ENCODE measurements around the gene SRCIN1. TPM values are rescaled to one million over a fixed set of nuclear protein-coding genes. Genes with fewer than 3 reads are reported as not detected.

Gene SRCIN1
- total and polyA plus RNA-seq, 4 donors = 0.05 to 5.3 (median 2.7) TPM

DNA sequence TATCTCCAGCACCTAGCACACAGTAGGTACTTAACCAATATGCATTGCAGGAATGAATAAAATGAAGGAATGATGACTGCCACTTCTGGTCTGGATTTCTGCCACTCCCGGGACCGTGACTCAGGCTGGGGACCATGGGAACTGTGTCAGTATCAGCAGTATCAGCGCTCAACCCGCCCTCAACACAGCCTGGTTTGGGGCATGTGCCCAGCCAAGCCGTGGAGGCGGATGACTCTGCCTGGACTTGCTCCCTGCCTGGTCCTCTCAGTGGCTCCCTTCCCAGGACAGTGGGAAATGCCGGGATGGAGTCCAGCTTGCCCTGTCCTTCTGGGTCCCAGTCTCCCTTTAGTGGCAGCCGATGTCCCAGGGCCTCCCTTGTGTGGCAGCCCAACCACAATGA is 55.1 kb downstream of the SRCIN1 start:
- peaks cover 0 to 4% (median 0%) of the 10 kb centered on the region in 4 donors for H3K36me3 ChIP-seq (ENCODE audit: control insufficient read depth in 4 of 4, insufficient read depth in 3 of 4, low read depth in 1 of 4, low read length in 3 of 4)
- 82% methylated on average over 8 of the region's 8 CpGs for WGBS

DNA sequence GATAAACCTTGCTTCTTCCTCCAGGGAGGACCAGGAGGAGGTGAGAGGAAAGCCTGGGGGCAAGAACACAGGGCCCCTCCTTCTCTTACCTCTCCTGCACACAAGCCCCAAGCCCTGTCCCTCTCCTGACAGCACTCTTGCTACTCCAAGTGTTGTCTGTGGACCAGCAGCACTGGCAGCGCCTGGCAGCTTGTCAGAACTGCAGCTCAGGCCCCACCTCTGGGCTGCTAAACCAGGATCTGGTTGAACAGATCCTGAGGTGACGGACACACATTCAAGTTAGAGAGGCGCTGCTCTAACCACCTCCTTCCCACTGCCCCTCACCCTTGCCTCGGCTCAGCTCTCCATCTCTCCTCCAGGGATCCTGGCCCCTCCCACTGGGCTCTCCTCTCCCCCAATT is 56.5 kb downstream of the SRCIN1 start:
- no peak overlapping the region for H3K4me3 ChIP-seq (ENCODE audit: low read depth in 1 of 3, low read length in 3 of 3)
- H3K36me3 ChIP-seq (ENCODE audit: control insufficient read depth in 4 of 4, insufficient read depth in 3 of 4, low read depth in 1 of 4, low read length in 3 of 4) = peaks cover 0 to 6% (median 0%) of the 10 kb centered on the region in 4 donors
- no peaks in the 10 kb centered on the region for H3K9me3 ChIP-seq (ENCODE audit: control insufficient read depth in 4 of 4, low read length in 3 of 4)
- H3K27ac ChIP-seq (ENCODE audit: low read depth in 1 of 2, low read length in 2 of 2) = no peak overlapping the region
- no peaks in the 10 kb centered on the region for H3K4me1 ChIP-seq (ENCODE audit: control insufficient read depth in 4 of 4, insufficient read depth in 4 of 4, low read length in 3 of 4)
- H3K27me3 ChIP-seq (ENCODE audit: control insufficient read depth in 4 of 4, insufficient read depth in 4 of 4, low read length in 3 of 4) = no peaks in the 10 kb centered on the region
- WGBS = 91% methylated on average over 4 of the region's 4 CpGs
- no peak overlapping the region for H3K9ac ChIP-seq (ENCODE audit: low read depth in 1 of 2, low read length in 2 of 2)
- DNase-seq (ENCODE audit: low spot score) = no peak
- TF ChIP-seq, protein P1, sequence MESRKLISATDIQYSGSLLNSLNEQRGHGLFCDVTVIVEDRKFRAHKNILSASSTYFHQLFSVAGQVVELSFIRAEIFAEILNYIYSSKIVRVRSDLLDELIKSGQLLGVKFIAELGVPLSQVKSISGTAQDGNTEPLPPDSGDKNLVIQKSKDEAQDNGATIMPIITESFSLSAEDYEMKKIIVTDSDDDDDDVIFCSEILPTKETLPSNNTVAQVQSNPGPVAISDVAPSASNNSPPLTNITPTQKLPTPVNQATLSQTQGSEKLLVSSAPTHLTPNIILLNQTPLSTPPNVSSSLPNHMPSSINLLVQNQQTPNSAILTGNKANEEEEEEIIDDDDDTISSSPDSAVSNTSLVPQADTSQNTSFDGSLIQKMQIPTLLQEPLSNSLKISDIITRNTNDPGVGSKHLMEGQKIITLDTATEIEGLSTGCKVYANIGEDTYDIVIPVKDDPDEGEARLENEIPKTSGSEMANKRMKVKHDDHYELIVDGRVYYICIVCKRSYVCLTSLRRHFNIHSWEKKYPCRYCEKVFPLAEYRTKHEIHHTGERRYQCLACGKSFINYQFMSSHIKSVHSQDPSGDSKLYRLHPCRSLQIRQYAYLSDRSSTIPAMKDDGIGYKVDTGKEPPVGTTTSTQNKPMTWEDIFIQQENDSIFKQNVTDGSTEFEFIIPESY (IDR thresholded peaks at IDR 0.05) = no peak
- TF ChIP-seq, protein P2, sequence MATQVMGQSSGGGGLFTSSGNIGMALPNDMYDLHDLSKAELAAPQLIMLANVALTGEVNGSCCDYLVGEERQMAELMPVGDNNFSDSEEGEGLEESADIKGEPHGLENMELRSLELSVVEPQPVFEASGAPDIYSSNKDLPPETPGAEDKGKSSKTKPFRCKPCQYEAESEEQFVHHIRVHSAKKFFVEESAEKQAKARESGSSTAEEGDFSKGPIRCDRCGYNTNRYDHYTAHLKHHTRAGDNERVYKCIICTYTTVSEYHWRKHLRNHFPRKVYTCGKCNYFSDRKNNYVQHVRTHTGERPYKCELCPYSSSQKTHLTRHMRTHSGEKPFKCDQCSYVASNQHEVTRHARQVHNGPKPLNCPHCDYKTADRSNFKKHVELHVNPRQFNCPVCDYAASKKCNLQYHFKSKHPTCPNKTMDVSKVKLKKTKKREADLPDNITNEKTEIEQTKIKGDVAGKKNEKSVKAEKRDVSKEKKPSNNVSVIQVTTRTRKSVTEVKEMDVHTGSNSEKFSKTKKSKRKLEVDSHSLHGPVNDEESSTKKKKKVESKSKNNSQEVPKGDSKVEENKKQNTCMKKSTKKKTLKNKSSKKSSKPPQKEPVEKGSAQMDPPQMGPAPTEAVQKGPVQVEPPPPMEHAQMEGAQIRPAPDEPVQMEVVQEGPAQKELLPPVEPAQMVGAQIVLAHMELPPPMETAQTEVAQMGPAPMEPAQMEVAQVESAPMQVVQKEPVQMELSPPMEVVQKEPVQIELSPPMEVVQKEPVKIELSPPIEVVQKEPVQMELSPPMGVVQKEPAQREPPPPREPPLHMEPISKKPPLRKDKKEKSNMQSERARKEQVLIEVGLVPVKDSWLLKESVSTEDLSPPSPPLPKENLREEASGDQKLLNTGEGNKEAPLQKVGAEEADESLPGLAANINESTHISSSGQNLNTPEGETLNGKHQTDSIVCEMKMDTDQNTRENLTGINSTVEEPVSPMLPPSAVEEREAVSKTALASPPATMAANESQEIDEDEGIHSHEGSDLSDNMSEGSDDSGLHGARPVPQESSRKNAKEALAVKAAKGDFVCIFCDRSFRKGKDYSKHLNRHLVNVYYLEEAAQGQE (IDR thresholded peaks at IDR 0.05) = no peak
- TF ChIP-seq, protein P3, sequence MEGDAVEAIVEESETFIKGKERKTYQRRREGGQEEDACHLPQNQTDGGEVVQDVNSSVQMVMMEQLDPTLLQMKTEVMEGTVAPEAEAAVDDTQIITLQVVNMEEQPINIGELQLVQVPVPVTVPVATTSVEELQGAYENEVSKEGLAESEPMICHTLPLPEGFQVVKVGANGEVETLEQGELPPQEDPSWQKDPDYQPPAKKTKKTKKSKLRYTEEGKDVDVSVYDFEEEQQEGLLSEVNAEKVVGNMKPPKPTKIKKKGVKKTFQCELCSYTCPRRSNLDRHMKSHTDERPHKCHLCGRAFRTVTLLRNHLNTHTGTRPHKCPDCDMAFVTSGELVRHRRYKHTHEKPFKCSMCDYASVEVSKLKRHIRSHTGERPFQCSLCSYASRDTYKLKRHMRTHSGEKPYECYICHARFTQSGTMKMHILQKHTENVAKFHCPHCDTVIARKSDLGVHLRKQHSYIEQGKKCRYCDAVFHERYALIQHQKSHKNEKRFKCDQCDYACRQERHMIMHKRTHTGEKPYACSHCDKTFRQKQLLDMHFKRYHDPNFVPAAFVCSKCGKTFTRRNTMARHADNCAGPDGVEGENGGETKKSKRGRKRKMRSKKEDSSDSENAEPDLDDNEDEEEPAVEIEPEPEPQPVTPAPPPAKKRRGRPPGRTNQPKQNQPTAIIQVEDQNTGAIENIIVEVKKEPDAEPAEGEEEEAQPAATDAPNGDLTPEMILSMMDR (IDR thresholded peaks at IDR 0.05; ENCODE audit: low read depth, low read length, missing input control) = no peak
- TF ChIP-seq FOXA1 (IDR thresholded peaks at IDR 0.05) (no peak), HNF4G (IDR thresholded peaks at IDR 0.05) (no peak), GABPA (IDR thresholded peaks at IDR 0.05 in 1 of 2, conservative IDR thresholded peaks at IDR 0.05 in 1 of 2) (no peak), EGR1 (IDR thresholded peaks at IDR 0.05; ENCODE audit: low read depth in 2 of 2) (no peak), TAF1 (conservative IDR thresholded peaks at IDR 0.05) (no peak), HNF4A (conservative IDR thresholded peaks at IDR 0.05) (no peak), FOXA2 (IDR thresholded peaks at IDR 0.05) (no peak), RXRA (IDR thresholded peaks at IDR 0.05) (no peak), NR2F2 (IDR thresholded peaks at IDR 0.05) (no peak), JUND (IDR thresholded peaks at IDR 0.05) (no peak), SP1 (IDR thresholded peaks at IDR 0.05) (no peak)
- TF ChIP-seq, protein P4, sequence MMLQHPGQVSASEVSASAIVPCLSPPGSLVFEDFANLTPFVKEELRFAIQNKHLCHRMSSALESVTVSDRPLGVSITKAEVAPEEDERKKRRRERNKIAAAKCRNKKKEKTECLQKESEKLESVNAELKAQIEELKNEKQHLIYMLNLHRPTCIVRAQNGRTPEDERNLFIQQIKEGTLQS (IDR thresholded peaks at IDR 0.05) = no peak

More for the DNA sequence above, 55.1 kb downstream of the SRCIN1 start:
- Histone ChIP-seq H3K27ac (ENCODE audit: low read depth in 1 of 2, low read length in 2 of 2) (no peak overlapping the region), H3K9ac (ENCODE audit: low read depth in 1 of 2, low read length in 2 of 2) (no peak overlapping the region), H3K4me1 (ENCODE audit: control insufficient read depth in 4 of 4, insufficient read depth in 4 of 4, low read length in 3 of 4) (no peaks in the 10 kb centered on the region), H3K27me3 (ENCODE audit: control insufficient read depth in 4 of 4, insufficient read depth in 4 of 4, low read length in 3 of 4) (no peaks in the 10 kb centered on the region), H3K4me3 (ENCODE audit: low read depth in 1 of 3, low read length in 3 of 3) (no peak overlapping the region), H3K9me3 (ENCODE audit: control insufficient read depth in 4 of 4, low read length in 3 of 4) (no peaks in the 10 kb centered on the region)
- TF ChIP-seq RXRA (IDR thresholded peaks at IDR 0.05) (no peak), EGR1 (IDR thresholded peaks at IDR 0.05; ENCODE audit: low read depth in 2 of 2) (no peak), JUND (IDR thresholded peaks at IDR 0.05) (no peak), FOXA1 (IDR thresholded peaks at IDR 0.05) (no peak), NR2F2 (IDR thresholded peaks at IDR 0.05) (no peak), FOXA2 (IDR thresholded peaks at IDR 0.05) (no peak), HNF4G (IDR thresholded peaks at IDR 0.05) (no peak), HNF4A (conservative IDR thresholded peaks at IDR 0.05) (no peak), YY1 (IDR thresholded peaks at IDR 0.05) (no peak)
- TF ChIP-seq, protein P4 (IDR thresholded peaks at IDR 0.05) = no peak
- TF ChIP-seq, protein P3 (IDR thresholded peaks at IDR 0.05; ENCODE audit: low read depth, low read length, missing input control) = no peak
- TF ChIP-seq, protein P1 (IDR thresholded peaks at IDR 0.05) = no peak
- no peak for DNase-seq (ENCODE audit: low spot score)
